ENCODE measurements around the gene SPAG5. TPM values are rescaled to one million over a fixed set of nuclear protein-coding genes. Genes with fewer than 3 reads are reported as not detected.

Gene SPAG5
- total RNA-seq, 4 donors from 2014 or later = 10.0 to 28.3 (median 16.2) TPM

- Histone ChIP-seq H3K36me3 (peaks cover 0 to 13% (median 0%) of the 10 kb centered on the region in 3 donors), H3K9me3 (no peaks in the 10 kb centered on the region), H3K27me3 (peaks cover 0 to 6% (median 0%) of the 10 kb centered on the region in 4 donors), H3K4me1 (peaks cover 50 to 92% (median 54%) of the 10 kb centered on the region in 3 donors), H3K27ac (peak overlapping the region in 3 of 4 donors; percentile 83 to 88 (median 88)), H3K4me3 (no peak overlapping the region)
- 72% methylated on average over 3 of the region's 3 CpGs; no CpG with 5 or more reads in 1 of the 2 donors for WGBS, 2 donors
- no peak for TF ChIP-seq POLR2A (IDR thresholded peaks at IDR 0.05)
- TF ChIP-seq CTCF (IDR thresholded peaks at IDR 0.05) = no peak
- intact Hi-C loops (cut with DNase I) = no loop called here
- DNase-seq = no peak
Measured at GRCh38 chr17:28529013-28529400, 69.8 kb downstream of the SPAG5 start.

GRCh38 chr17:28528327-28529012 lies 70.4 kb downstream of the SPAG5 start:
- H3K27me3 ChIP-seq = peaks cover 0 to 6% (median 0%) of the 10 kb centered on the region in 4 donors
- H3K4me3 ChIP-seq = no peak overlapping the region
- H3K4me1 ChIP-seq = peaks cover 50 to 91% (median 50%) of the 10 kb centered on the region in 3 donors
- TF ChIP-seq POLR2A (IDR thresholded peaks at IDR 0.05) (no peak), CTCF (IDR thresholded peaks at IDR 0.05) (no peak)
- WGBS, 2 donors = 46 to 67% methylated on average over 4 to 9 of the region's 9 CpGs
- DNase-seq = no peak
- H3K27ac ChIP-seq = peak overlapping the region; percentile 68 to 88 (median 86)
- intact Hi-C loops (cut with DNase I) = no loop called here
- no peaks in the 10 kb centered on the region for H3K9me3 ChIP-seq
- peaks cover 0 to 13% (median 0%) of the 10 kb centered on the region in 3 donors for H3K36me3 ChIP-seq

- Histone ChIP-seq H3K27ac (peak overlapping the region; percentile 68 to 88 (median 86)), H3K4me3 (no peak overlapping the region), H3K36me3 (peaks cover 0 to 13% (median 0%) of the 10 kb centered on the region in 3 donors), H3K27me3 (peaks cover 0 to 6% (median 0%) of the 10 kb centered on the region in 4 donors), H3K9me3 (no peaks in the 10 kb centered on the region), H3K4me1 (peaks cover 45 to 84% (median 47%) of the 10 kb centered on the region in 3 donors)
- no peak for TF ChIP-seq POLR2A (IDR thresholded peaks at IDR 0.05)
- TF ChIP-seq CTCF (IDR thresholded peaks at IDR 0.05) = no peak
- WGBS, 2 donors = 50 to 60% methylated on average over 2 of the region's 2 CpGs
- intact Hi-C loops (cut with DNase I) = no loop called here
- no peak for DNase-seq
Measured at GRCh38 chr17:28527859-28528258, 71.0 kb downstream of the SPAG5 start.

Other genes starting within 250 kb of the SPAG5 start
- 100 to 1,000 TPM in 1 of 4 donors, 10 to 100 TPM in 3; 66.8 to 102 (median 90.9) TPM for gene POLDIP2, start 241.5 kb downstream of the SPAG5 start, total RNA-seq
- gene SEBOX, start 233.8 kb downstream of the SPAG5 start, total RNA-seq = not detected
- gene VTN, start 228.7 kb downstream of the SPAG5 start, total RNA-seq = under 1 TPM in 1 of 4 donors, not detected in 3; 0.19 TPM
- gene SARM1, start 227.3 kb downstream of the SPAG5 start, total RNA-seq = 1 to 10 TPM; 1.1 to 7.2 (median 2.5) TPM
- 1 to 10 TPM in 2 of 4 donors, under 1 TPM in 2; 0.83 to 4.0 (median 1.6) TPM for gene SLC46A1, start 192.8 kb downstream of the SPAG5 start, total RNA-seq
- gene SLC13A2, start 125.4 kb downstream of the SPAG5 start, total RNA-seq = not detected
- gene FOXN1, start 92.7 kb downstream of the SPAG5 start, total RNA-seq = 10 to 100 TPM; 10.5 to 17.0 (median 14.8) TPM
- gene UNC119, start 46.4 kb downstream of the SPAG5 start, total RNA-seq = 10 to 100 TPM; 17.4 to 25.3 (median 21.1) TPM
- gene PIGS, start 27.5 kb downstream of the SPAG5 start, total RNA-seq = 10 to 100 TPM; 31.7 to 66.7 (median 42.5) TPM
- 10 to 100 TPM; 27.0 to 57.0 (median 44.3) TPM for gene ALDOC, start 22.1 kb downstream of the SPAG5 start, total RNA-seq
- gene RSKR, start 15.2 kb upstream of the SPAG5 start, total RNA-seq = 1 to 10 TPM; 3.1 to 9.9 (median 7.7) TPM
- 10 to 100 TPM; 37.4 to 81.8 (median 75.5) TPM for gene BLTP2, start 46.1 kb upstream of the SPAG5 start, total RNA-seq
- gene SDF2, start 62.9 kb upstream of the SPAG5 start, total RNA-seq = 10 to 100 TPM; 20.3 to 38.3 (median 34.6) TPM
- 10 to 100 TPM; 26.4 to 59.3 (median 48.8) TPM for gene SUPT6H, start 63.2 kb upstream of the SPAG5 start, total RNA-seq
- 1 to 10 TPM in 1 of 4 donors, under 1 TPM in 2, not detected in 1; 0.48 to 1.1 (median 0.64) TPM for gene PROCA1, start 112.9 kb upstream of the SPAG5 start, total RNA-seq
- gene RAB34, start 118.8 kb upstream of the SPAG5 start, total RNA-seq = 10 to 100 TPM; 27.6 to 98.0 (median 65.1) TPM
- gene RPL23A, start 121.0 kb upstream of the SPAG5 start, total RNA-seq = 100 to 1,000 TPM; 236 to 881 (median 571) TPM
- gene TLCD1, start 127.2 kb upstream of the SPAG5 start, total RNA-seq = 10 to 100 TPM in 3 of 4 donors, 1 to 10 TPM in 1; 8.8 to 17.0 (median 13.0) TPM
- 1 to 10 TPM; 1.1 to 7.3 (median 2.6) TPM for gene NEK8, start 129.8 kb upstream of the SPAG5 start, total RNA-seq
- 10 to 100 TPM; 25.0 to 39.8 (median 33.0) TPM for gene TRAF4, start 145.0 kb upstream of the SPAG5 start, total RNA-seq
- 10 to 100 TPM in 2 of 4 donors, 1 to 10 TPM in 2; 8.0 to 16.4 (median 11.2) TPM for gene FAM222B, start 243.8 kb upstream of the SPAG5 start, total RNA-seq

Data from esophagus squamous epithelium (tissue), 5 donors.